ENCODE data around the gene IFNAR2.

Gene IFNAR2

DNA sequence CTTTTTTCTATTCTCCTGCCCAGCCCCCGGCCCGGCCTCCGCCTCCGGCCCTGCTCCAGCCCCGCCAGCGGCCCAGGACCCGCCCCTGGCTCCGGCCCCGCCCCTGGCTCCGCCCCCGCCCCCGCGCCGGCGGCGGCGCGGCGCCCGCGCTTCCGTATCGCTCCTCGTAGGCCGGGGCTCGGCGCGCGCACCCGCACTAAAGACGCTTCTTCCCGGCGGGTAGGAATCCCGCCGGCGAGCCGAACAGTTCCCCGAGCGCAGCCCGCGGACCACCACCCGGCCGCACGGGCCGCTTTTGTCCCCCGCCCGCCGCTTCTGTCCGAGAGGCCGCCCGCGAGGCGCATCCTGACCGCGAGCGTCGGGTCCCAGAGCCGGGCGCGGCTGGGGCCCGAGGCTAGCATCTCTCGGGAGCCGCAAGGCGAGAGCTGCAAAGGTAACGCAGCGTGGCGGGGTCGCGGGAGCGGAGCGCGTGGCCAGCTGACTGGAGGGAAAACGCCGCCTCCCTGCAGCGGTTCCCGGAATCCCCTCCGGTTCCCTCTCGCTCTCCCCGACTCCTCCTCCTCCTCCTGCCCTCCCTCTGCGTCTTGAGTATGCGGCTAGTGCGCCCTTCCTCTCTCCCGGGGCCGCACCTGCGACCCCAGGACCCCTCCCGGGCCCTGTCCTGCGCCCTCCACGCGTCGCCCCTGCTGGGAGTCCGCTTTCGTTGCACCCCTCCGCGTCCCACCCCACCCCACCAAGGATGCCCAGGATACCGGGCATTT, at the start of gene IFNAR2:
Gene IFNAR2, plus strand, starts transcription at position 155 of the 761 bp plus-strand sequence. CDS start 11,985 bp downstream, outside the sequence.
- peak; percentile 41 for DNase-seq

DNA sequence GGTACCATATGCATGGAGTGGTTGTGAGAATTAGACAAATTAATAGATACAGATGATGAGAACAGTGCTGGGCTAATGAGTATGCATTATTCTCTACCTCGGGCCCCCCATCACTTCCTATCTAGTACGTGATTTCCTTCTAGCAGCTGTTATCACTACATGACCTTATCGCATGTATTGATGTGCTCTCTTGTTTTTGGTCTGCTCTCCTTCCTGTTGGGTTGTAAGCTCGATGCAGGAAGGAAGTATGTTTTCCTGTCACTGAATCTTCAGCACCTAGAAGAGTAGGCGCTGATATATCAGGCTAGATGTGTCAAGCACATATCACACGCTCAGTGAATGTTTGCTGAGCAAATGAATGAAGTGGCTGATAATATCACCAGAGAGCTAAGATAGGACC, 43.9 kb upstream of the IFNAR2 start:
- no peak for DNase-seq

- DNase-seq = no peak
Measured at GRCh38 chr21:33187276-33187675, 42.5 kb upstream of the IFNAR2 start.

- DNase-seq = no peak
Measured at GRCh38 chr21:33189237-33189636, 40.5 kb upstream of the IFNAR2 start.

- no peak for DNase-seq
Measured at GRCh38 chr21:33189824-33190223, 39.9 kb upstream of the IFNAR2 start.

- peak; percentile 54 for DNase-seq
Measured at GRCh38 chr21:33196941-33197374, 32.8 kb upstream of the IFNAR2 start.

- no peak for DNase-seq
Measured at GRCh38 chr21:33197496-33197895, 32.2 kb upstream of the IFNAR2 start.

GRCh38 chr21:33198346-33199099, 31.2 kb upstream of the IFNAR2 start:
- DNase-seq = no peak

GRCh38 chr21:33199100-33199464, 30.7 kb upstream of the IFNAR2 start:
- DNase-seq = no peak

- peak; percentile 56 for DNase-seq
Measured at GRCh38 chr21:33199516-33200217, 30.1 kb upstream of the IFNAR2 start.

DNA sequence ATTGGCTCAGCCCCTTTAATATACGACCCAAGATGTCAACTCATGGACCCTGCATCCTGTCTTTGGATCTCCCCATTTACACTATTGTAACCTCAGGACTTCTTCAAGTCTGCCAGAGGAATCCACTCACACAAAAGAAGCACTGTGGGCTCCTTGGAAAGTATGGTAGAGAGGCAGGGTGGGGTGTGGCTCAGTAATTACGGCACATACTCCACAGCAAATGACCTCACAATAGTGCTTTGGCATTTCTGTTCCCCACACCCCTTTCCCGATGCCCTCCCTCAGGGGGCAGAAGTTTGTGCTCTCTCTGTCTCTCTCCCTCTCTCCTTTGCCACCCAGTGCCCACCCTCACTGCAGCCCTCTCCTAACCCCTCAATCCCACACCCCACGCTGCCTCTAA, 27.8 kb upstream of the IFNAR2 start:
- no peak for DNase-seq

DNA sequence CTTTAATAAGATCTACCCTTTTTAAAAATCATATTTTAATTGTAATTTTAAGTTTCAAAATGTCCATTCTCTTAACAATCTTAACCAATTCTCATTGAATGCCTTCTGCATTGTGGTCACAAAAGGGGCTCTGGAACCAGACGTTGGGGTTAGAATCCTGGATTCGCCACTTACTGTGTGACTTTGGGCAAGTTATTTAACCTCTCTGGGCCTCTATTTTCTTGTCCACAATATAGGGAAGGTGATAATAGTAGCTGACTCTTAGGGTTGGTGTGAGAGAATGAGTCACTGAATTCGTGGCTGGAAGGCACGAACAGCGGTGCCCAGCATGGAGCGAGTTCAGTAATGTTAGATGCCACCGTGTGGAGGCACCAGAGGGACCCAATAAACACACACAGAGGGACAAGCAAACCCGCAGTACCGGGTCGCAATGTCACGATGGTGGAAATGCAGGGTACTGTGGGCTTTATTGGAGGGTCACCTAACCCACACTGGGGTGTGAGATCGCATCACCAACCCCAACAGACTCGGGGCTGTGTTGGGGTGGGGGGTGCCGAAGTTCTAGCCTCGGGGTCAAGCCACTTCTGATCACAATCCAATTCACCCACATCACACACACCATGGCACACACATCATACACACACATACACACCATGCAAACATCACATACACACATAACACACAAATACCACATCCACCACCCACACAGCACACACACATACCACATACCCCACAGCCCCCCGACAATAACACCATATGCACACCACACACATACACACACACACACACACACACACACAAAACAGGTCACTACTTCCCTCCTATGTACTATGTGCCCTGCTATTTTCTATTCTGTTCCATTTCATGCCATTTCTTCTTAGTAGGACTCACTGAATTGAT, 27.0 kb upstream of the IFNAR2 start:
- DNase-seq = no peak

- DNase-seq = no peak
Measured at GRCh38 chr21:33203371-33203724, 26.4 kb upstream of the IFNAR2 start.

GRCh38 chr21:33205476-33205875, 24.3 kb upstream of the IFNAR2 start:
- DNase-seq = no peak

DNA sequence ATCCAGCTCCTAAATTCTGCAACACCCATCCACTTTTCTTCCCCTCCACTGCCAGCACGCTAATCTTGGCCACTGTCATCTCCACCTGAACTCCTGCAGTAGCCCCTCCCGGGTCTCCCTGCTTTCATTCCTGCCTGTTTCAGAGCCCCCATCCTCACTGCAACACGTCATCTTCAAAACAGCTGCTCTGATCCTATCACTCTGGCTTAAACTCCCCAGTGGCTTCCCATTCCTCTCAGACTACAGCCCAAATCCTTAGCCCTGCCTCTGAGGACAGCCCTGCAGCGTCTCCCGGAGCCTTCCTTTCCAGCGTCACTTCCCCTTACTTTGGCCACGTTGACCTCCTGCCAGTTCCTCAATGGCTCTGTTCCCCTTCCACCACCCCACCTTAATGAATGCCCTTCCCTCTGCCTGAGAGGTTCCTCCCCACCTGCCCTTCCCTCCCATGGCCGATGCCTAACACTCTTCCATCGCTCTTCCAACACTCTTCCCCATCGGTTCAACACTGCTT, 22.9 kb upstream of the IFNAR2 start:
- no peak for DNase-seq

GRCh38 chr21:33207449-33208149, 22.1 kb upstream of the IFNAR2 start:
- DNase-seq = no peak

DNA sequence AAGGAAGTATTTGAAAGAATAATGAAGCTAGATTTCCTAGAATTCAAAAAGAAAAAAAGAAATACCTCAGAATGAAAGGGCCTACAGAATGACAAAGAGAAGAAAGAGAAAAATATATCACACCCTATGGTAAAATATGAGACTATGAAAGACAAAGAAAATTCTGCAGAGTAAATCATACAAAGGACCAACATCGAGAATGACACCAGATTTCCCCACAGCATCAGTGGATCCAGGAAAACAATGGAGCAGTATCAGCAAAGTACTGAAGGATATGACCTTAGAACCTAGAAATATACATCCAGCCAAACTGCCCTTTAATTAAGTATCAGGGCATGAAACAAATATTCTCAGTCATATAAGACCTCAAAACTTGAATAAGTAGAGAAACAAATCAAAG, 21.2 kb upstream of the IFNAR2 start:
- no peak for DNase-seq

DNA sequence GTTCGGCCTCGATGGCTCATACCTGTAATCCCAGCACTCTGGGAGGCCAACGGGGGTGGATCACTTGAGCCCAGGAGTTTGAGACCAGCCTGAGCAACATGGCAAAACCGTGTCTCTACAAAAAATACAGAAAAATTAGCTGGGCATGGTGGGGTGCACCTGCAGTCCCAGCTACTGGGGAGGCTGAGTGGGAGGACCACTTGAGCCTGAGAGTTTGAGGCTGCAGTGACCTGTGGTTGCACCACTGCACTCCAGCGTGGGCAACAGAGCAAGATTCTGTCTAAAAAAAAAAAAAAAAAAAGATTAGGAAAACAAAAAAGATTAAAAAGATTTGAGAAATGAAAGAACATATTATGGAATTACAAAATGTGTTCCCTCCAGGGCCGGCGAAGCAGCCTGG, 18.4 kb upstream of the IFNAR2 start:
- DNase-seq = no peak

DNA sequence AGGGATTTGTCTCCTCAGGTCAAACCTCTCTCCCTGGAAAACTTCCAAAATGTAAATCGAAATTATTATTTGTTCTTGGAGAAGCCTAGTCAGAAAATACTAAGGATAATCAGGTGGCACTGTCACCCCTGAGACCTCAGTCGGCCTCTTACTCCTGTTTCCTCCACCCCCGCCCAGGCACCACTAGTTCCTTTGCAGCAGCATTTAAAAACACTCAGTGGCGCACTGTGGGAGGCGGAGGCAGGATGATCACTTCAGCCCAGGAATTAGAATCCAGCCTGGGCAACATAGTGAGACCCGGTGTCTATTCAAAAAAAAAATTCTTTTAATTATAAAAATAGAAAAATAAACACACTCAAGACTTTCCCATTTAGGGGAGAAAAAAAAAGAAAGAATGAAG, 18.0 kb upstream of the IFNAR2 start:
- no peak for DNase-seq

DNA sequence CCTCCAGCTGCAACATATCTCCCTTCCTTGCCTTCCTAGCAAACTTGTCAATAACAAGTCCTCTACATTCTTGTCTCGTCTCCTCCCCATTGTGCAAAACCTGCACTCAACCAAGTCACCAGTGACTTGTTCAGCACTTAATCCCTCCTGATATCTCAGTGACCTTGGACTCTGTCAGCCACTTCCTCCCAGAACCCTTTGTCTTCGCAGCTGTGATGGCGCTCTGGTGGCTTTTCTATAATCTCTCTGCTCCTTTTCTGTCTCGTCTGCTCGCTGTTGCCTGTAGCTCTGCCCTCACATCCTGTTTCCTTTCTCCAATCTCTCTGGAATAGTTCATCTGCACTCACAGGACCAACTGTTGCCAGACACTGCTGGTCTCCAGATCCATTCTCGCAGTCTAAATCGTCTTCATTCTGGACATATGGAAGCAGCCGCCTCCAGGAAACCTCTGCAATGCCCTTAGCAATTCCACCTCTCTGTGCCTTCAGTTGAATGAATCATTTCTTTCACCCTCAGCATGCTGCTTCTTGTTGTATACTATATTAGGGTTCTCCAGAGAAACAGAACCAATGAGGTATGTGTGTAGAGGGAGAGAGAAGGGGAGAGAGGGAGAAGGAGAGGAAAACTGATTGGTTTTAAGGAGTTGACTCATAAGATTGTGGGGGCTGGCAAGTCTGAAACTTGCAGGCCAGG, 17.4 kb upstream of the IFNAR2 start:
- DNase-seq = no peak

DNA sequence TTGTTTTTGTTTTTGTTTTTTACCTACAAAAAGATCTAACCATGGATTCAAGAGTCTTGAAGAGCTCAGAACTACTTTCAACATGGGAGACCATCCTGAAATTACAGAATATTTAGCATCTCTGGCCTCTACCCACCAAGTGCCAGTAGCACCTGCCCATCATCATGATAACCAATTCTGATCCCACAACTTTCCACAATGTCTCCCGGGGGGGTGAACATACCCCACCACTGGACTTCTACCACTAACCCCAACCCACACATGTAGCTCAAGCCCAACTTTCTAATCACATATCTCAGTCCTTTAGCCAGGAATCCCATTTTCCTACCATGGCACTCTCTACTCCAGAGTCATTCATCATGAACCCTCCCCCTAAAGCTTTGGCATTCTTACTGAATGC, 15.7 kb upstream of the IFNAR2 start:
- DNase-seq = no peak
